ENCODE results near the gene CMSS1.

CMSS1 gene

GRCh38 chr3:100123112-100123511 lies 305.4 kb downstream of the CMSS1 start:
- H3K36me3 ChIP-seq (ENCODE audit: control insufficient read depth in 2 of 2, insufficient read depth in 1 of 2, low read length in 2 of 2) = no peaks in the 10 kb centered on the region
- H3K4me3 ChIP-seq (ENCODE audit: low read depth, low read length) = no peak overlapping the region
- H3K4me1 ChIP-seq (ENCODE audit: control insufficient read depth, insufficient read depth, low read length) = no peaks in the 10 kb centered on the region; the same call in 1 of the 2 replicates
- no peak overlapping the region for H3K27ac ChIP-seq (ENCODE audit: extremely low read depth, low read depth, low read length)
- TF ChIP-seq EGR2 (tag by site-specific recombination; IDR thresholded peaks at IDR 0.05; ENCODE audit: low read depth) (no peak), MEIS1 (CRISPR knock-in tag; IDR thresholded peaks at IDR 0.05; ENCODE audit: borderline replicate concordance) (no peak), ZNF629 (tag by site-specific recombination; IDR thresholded peaks at IDR 0.05) (no peak), TCF7L2 (IDR thresholded peaks at IDR 0.05; ENCODE audit: borderline replicate concordance, low read depth, low read length) (no peak), ZBTB21 (tag by site-specific recombination; IDR thresholded peaks at IDR 0.05) (no peak)
- POLR2A ChIA-PET = no interaction called here
- no peaks in the 10 kb centered on the region for H3K9me3 ChIP-seq (ENCODE audit: control insufficient read depth, insufficient read depth, low read depth, low read length)
- CTCF ChIA-PET = interaction anchor here (0.6 kb wide), 1 partner anchor 49 kb away, joined by 4 read pairs; no protein-coding TSS in a partner anchor

GRCh38 chr3:100124201-100124761 lies 306.6 kb downstream of the CMSS1 start:
- Histone ChIP-seq H3K4me1 (ENCODE audit: control insufficient read depth, insufficient read depth, low read length) (no peaks in the 10 kb centered on the region; the same call in 1 of the 2 replicates), H3K36me3 (ENCODE audit: control insufficient read depth in 2 of 2, insufficient read depth in 1 of 2, low read length in 2 of 2) (no peaks in the 10 kb centered on the region), H3K27ac (ENCODE audit: extremely low read depth, low read depth, low read length) (no peak overlapping the region), H3K9me3 (ENCODE audit: control insufficient read depth, insufficient read depth, low read depth, low read length) (no peaks in the 10 kb centered on the region), H3K4me3 (ENCODE audit: low read depth, low read length) (no peak overlapping the region)
- POLR2A ChIA-PET = no interaction called here
- TF ChIP-seq ZIC2 (tag by site-specific recombination; IDR thresholded peaks at IDR 0.05) (no peak), RBAK (tag by site-specific recombination; IDR thresholded peaks at IDR 0.05) (no peak), ZNF292 (tag by site-specific recombination; IDR thresholded peaks at IDR 0.05; ENCODE audit: borderline replicate concordance, low read depth) (no peak), ZBTB20 (tag by site-specific recombination; IDR thresholded peaks at IDR 0.05) (no peak)
- CTCF ChIA-PET = no interaction called here

GRCh38 chr3:100125161-100125938 lies 307.7 kb downstream of the CMSS1 start:
- H3K27ac ChIP-seq (ENCODE audit: extremely low read depth, low read depth, low read length) = no peak overlapping the region
- H3K4me1 ChIP-seq (ENCODE audit: control insufficient read depth, insufficient read depth, low read length) = no peaks in the 10 kb centered on the region; the same call in 1 of the 2 replicates
- ChIA-PET CTCF (no interaction called here), POLR2A (no interaction called here)
- H3K9me3 ChIP-seq (ENCODE audit: control insufficient read depth, insufficient read depth, low read depth, low read length) = no peaks in the 10 kb centered on the region
- no peak overlapping the region for H3K4me3 ChIP-seq (ENCODE audit: low read depth, low read length)
- no peak for TF ChIP-seq ZNF148 (tag by site-specific recombination; IDR thresholded peaks at IDR 0.05; ENCODE audit: borderline replicate concordance)
- TF ChIP-seq FEZF1 (tag by site-specific recombination; IDR thresholded peaks at IDR 0.05) = no peak
- no peak for TF ChIP-seq ZNF529 (tag by site-specific recombination; IDR thresholded peaks at IDR 0.05; ENCODE audit: insufficient replicate concordance)
- no peak for TF ChIP-seq GLIS1 (tag by site-specific recombination; IDR thresholded peaks at IDR 0.05)
- TF ChIP-seq ZNF341 (tag by site-specific recombination; IDR thresholded peaks at IDR 0.05; ENCODE audit: low read depth) = no peak
- H3K36me3 ChIP-seq (ENCODE audit: control insufficient read depth in 2 of 2, insufficient read depth in 1 of 2, low read length in 2 of 2) = no peaks in the 10 kb centered on the region

GRCh38 chr3:100127792-100128191 lies 310.1 kb downstream of the CMSS1 start:
- Histone ChIP-seq H3K9me3 (ENCODE audit: control insufficient read depth, insufficient read depth, low read depth, low read length) (no peaks in the 10 kb centered on the region), H3K36me3 (ENCODE audit: control insufficient read depth in 2 of 2, insufficient read depth in 1 of 2, low read length in 2 of 2) (no peaks in the 10 kb centered on the region), H3K27ac (ENCODE audit: extremely low read depth, low read depth, low read length) (no peak overlapping the region), H3K4me1 (ENCODE audit: control insufficient read depth, insufficient read depth, low read length) (no peaks in the 10 kb centered on the region; the same call in 1 of the 2 replicates), H3K4me3 (ENCODE audit: low read depth, low read length) (no peak overlapping the region)
- CTCF ChIA-PET = no interaction called here
- POLR2A ChIA-PET = no interaction called here
- TF ChIP-seq ZNF112 (tag by site-specific recombination; IDR thresholded peaks at IDR 0.05) = no peak
- TF ChIP-seq ZNF596 (tag by site-specific recombination; IDR thresholded peaks at IDR 0.05) = no peak
- TF ChIP-seq ZNF174 (tag by site-specific recombination; IDR thresholded peaks at IDR 0.05) = no peak
- TF ChIP-seq ZBTB48 (tag by site-specific recombination; IDR thresholded peaks at IDR 0.05) = no peak
- TF ChIP-seq ZNF548 (tag by site-specific recombination; IDR thresholded peaks at IDR 0.05) = no peak
- TF ChIP-seq ZNF600 (tag by site-specific recombination; IDR thresholded peaks at IDR 0.05) = no peak
- TF ChIP-seq ZNF394 (tag by site-specific recombination; IDR thresholded peaks at IDR 0.05; ENCODE audit: borderline replicate concordance) = no peak
- TF ChIP-seq PRDM10 (tag by site-specific recombination; IDR thresholded peaks at IDR 0.05) = no peak
